ENCODE measurements around the gene PLOD3.

The PLOD3 gene

GRCh38 chr7:101251871-101252659 is 34.7 kb upstream of the PLOD3 start:
- peak overlapping the region; percentile 84 for H3K4me2 ChIP-seq (ENCODE audit: low read length)
- H3K9me3 ChIP-seq (ENCODE audit: low read length): no peaks in the 10 kb centered on the region
- no peaks in the 10 kb centered on the region for H3F3A ChIP-seq (ENCODE audit: insufficient read depth, low read length)
- peaks cover 9% of the 10 kb centered on the region; the same call in 1 of the 2 replicates for H3K36me3 ChIP-seq (ENCODE audit: insufficient read depth, low read length)
- H3K9me2 ChIP-seq (ENCODE audit: low read depth, low read length): no peaks in the 10 kb centered on the region
- H3K4me1 ChIP-seq (ENCODE audit: insufficient read depth, low read length, severe bottlenecking): peaks cover 23% of the 10 kb centered on the region
- H3K27me3 ChIP-seq (ENCODE audit: insufficient read depth, low read length): no peaks in the 10 kb centered on the region
- peak overlapping the region; percentile 77; the same call in 1 of the 2 replicates for H2AFZ ChIP-seq (ENCODE audit: low read length)
- H3K79me2 ChIP-seq (ENCODE audit: insufficient read depth, low read length): peaks cover 20% of the 10 kb centered on the region
- peak overlapping the region; percentile 48 for H3K27ac ChIP-seq (ENCODE audit: low read depth, low read length, poor library complexity, severe bottlenecking)
- H3K9ac ChIP-seq (ENCODE audit: low read length): peak overlapping the region; percentile 92
- TF ChIP-seq EZH2 (IDR thresholded peaks at IDR 0.05; ENCODE audit: borderline replicate concordance, low read length): no peak
- TF ChIP-seq, protein P1, sequence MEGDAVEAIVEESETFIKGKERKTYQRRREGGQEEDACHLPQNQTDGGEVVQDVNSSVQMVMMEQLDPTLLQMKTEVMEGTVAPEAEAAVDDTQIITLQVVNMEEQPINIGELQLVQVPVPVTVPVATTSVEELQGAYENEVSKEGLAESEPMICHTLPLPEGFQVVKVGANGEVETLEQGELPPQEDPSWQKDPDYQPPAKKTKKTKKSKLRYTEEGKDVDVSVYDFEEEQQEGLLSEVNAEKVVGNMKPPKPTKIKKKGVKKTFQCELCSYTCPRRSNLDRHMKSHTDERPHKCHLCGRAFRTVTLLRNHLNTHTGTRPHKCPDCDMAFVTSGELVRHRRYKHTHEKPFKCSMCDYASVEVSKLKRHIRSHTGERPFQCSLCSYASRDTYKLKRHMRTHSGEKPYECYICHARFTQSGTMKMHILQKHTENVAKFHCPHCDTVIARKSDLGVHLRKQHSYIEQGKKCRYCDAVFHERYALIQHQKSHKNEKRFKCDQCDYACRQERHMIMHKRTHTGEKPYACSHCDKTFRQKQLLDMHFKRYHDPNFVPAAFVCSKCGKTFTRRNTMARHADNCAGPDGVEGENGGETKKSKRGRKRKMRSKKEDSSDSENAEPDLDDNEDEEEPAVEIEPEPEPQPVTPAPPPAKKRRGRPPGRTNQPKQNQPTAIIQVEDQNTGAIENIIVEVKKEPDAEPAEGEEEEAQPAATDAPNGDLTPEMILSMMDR (IDR thresholded peaks at IDR 0.05; ENCODE audit: low read length): no peak
- peak overlapping the region; percentile 95 for H3K4me3 ChIP-seq (ENCODE audit: low read depth, low read length, poor library complexity, severe bottlenecking)
- no peaks in the 10 kb centered on the region for H4K20me1 ChIP-seq (ENCODE audit: insufficient read depth, low read length)

DNA sequence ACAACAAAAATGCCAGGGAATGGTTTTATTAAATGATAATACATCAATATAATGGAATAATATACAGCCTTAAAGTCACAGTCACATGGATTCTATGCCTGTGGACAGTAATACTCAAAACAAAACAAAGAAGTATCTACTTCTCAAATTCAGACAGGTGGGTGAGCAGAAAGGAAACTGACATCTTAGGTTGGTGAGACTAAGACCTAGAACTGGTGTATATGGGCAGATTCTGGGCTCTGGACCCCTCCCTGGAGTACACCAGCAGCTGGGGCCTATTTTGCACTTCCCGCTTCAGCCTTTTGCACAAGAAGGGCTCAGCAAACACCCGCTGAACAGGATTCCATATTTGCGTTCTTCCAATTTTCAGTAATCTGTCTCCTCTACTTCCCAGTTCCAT is 32.9 kb upstream of the PLOD3 start:
- H3K9ac ChIP-seq (ENCODE audit: low read length): peak overlapping the region; percentile 35; the same call in 1 of the 2 replicates
- no peaks in the 10 kb centered on the region for H3K9me2 ChIP-seq (ENCODE audit: low read depth, low read length)
- peak overlapping the region; percentile 84 for H3K4me2 ChIP-seq (ENCODE audit: low read length)
- H4K20me1 ChIP-seq (ENCODE audit: insufficient read depth, low read length): no peaks in the 10 kb centered on the region
- H3K9me3 ChIP-seq (ENCODE audit: low read length): no peaks in the 10 kb centered on the region
- H3F3A ChIP-seq (ENCODE audit: insufficient read depth, low read length): no peaks in the 10 kb centered on the region
- H3K4me1 ChIP-seq (ENCODE audit: insufficient read depth, low read length, severe bottlenecking): peaks cover 31% of the 10 kb centered on the region
- H3K4me3 ChIP-seq (ENCODE audit: low read depth, low read length, poor library complexity, severe bottlenecking): peak overlapping the region; percentile 95
- peaks cover 17% of the 10 kb centered on the region for H3K36me3 ChIP-seq (ENCODE audit: insufficient read depth, low read length)
- H2AFZ ChIP-seq (ENCODE audit: low read length): no peak overlapping the region
- no peak for TF ChIP-seq EZH2 (IDR thresholded peaks at IDR 0.05; ENCODE audit: borderline replicate concordance, low read length)
- TF ChIP-seq, protein P1 (IDR thresholded peaks at IDR 0.05; ENCODE audit: low read length): no peak
- H3K79me2 ChIP-seq (ENCODE audit: insufficient read depth, low read length): peaks cover 20% of the 10 kb centered on the region
- no peak overlapping the region for H3K27ac ChIP-seq (ENCODE audit: low read depth, low read length, poor library complexity, severe bottlenecking)
- H3K27me3 ChIP-seq (ENCODE audit: insufficient read depth, low read length): no peaks in the 10 kb centered on the region

GRCh38 chr7:101248276-101248675 is 30.9 kb upstream of the PLOD3 start:
- no peaks in the 10 kb centered on the region for H3K9me3 ChIP-seq (ENCODE audit: low read length)
- H4K20me1 ChIP-seq (ENCODE audit: insufficient read depth, low read length): no peaks in the 10 kb centered on the region
- H3K4me3 ChIP-seq (ENCODE audit: low read depth, low read length, poor library complexity, severe bottlenecking): no peak overlapping the region
- peaks cover 23% of the 10 kb centered on the region for H3K36me3 ChIP-seq (ENCODE audit: insufficient read depth, low read length)
- no peak overlapping the region for H3K27ac ChIP-seq (ENCODE audit: low read depth, low read length, poor library complexity, severe bottlenecking)
- H3K4me1 ChIP-seq (ENCODE audit: insufficient read depth, low read length, severe bottlenecking): peaks cover 43% of the 10 kb centered on the region
- TF ChIP-seq, protein P1 (IDR thresholded peaks at IDR 0.05; ENCODE audit: low read length): no peak
- TF ChIP-seq EZH2 (IDR thresholded peaks at IDR 0.05; ENCODE audit: borderline replicate concordance, low read length): no peak
- H2AFZ ChIP-seq (ENCODE audit: low read length): no peak overlapping the region
- H3K4me2 ChIP-seq (ENCODE audit: low read length): no peak overlapping the region
- H3F3A ChIP-seq (ENCODE audit: insufficient read depth, low read length): no peaks in the 10 kb centered on the region
- H3K9me2 ChIP-seq (ENCODE audit: low read depth, low read length): no peaks in the 10 kb centered on the region
- H3K79me2 ChIP-seq (ENCODE audit: insufficient read depth, low read length): peaks cover 27% of the 10 kb centered on the region
- H3K9ac ChIP-seq (ENCODE audit: low read length): no peak overlapping the region
- no peaks in the 10 kb centered on the region for H3K27me3 ChIP-seq (ENCODE audit: insufficient read depth, low read length)
